ENCODE data around the gene BFSP1. TPM values are rescaled to one million over a fixed set of nuclear protein-coding genes. Genes with fewer than 3 reads are reported as not detected.

Gene BFSP1
- total RNA-seq, 4 donors from 2014 or later: 0.75 to 1.00 (median 0.82) TPM; not detected in 1

GRCh38 chr20:17524560-17524959 is 6.6 kb downstream of the BFSP1 start:
- Histone ChIP-seq H3K9me3 (no peaks in the 10 kb centered on the region), H3K4me1 (no peaks in the 10 kb centered on the region), H3K36me3 (no peaks in the 10 kb centered on the region), H3K27me3 (no peaks in the 10 kb centered on the region), H3K4me3 (no peak overlapping the region), H3K27ac (no peak overlapping the region)
- TF ChIP-seq EP300 (IDR thresholded peaks at IDR 0.05; ENCODE audit: low read depth) (no peak), POLR2A (IDR thresholded peaks at IDR 0.05) (no peak), POLR2AphosphoS5 (IDR thresholded peaks at IDR 0.05) (no peak), CTCF (IDR thresholded peaks at IDR 0.05) (no peak)
- WGBS, 2 donors (ENCODE audit: low coverage in 1 of 2): 80 to 100% methylated on average over 5 to 8 of the region's 8 CpGs
- intact Hi-C loops (cut with DNase I; ENCODE audit: low total_unique reads): no loop called here
- no peak for DNase-seq
- in situ Hi-C loops (cut with MboI; ENCODE audit: low pct_ligation_motif_present in 1 of 4, low pct_unique_long_range_greater_than_20kb in 1 of 4, low sequenced_read_pairs in 3 of 4): loop anchor here (25.0 kb wide), 4 partner anchors 388 to 763 kb away; partner anchors contain the start of gene ZNF133 (in 4 of the 4)

- 85 to 92% methylated on average over 4 to 5 of the region's 5 CpGs for WGBS, 2 donors (ENCODE audit: low coverage in 1 of 2)
- in situ Hi-C loops (cut with MboI; ENCODE audit: low pct_ligation_motif_present in 1 of 4, low pct_unique_long_range_greater_than_20kb in 1 of 4, low sequenced_read_pairs in 3 of 4): loop anchor here (25.0 kb wide), 4 partner anchors 389 to 764 kb away; partner anchors contain the start of gene ZNF133 (in 4 of the 4)
- H3K36me3 ChIP-seq: no peaks in the 10 kb centered on the region
- H3K27ac ChIP-seq: no peak overlapping the region
- TF ChIP-seq POLR2A (IDR thresholded peaks at IDR 0.05) (no peak), EP300 (IDR thresholded peaks at IDR 0.05; ENCODE audit: low read depth) (no peak), CTCF (IDR thresholded peaks at IDR 0.05) (no peak), POLR2AphosphoS5 (IDR thresholded peaks at IDR 0.05) (no peak)
- no peak overlapping the region for H3K4me3 ChIP-seq
- no peak for DNase-seq
- H3K27me3 ChIP-seq: no peaks in the 10 kb centered on the region
- H3K4me1 ChIP-seq: no peaks in the 10 kb centered on the region
- H3K9me3 ChIP-seq: no peaks in the 10 kb centered on the region
- intact Hi-C loops (cut with DNase I; ENCODE audit: low total_unique reads): no loop called here
These were observed 7.9 kb downstream of the BFSP1 start for GRCh38 chr20:17523326-17523725.

GRCh38 chr20:17522528-17522927 is 8.7 kb downstream of the BFSP1 start:
- in situ Hi-C loops (cut with MboI; ENCODE audit: low pct_ligation_motif_present in 1 of 4, low pct_unique_long_range_greater_than_20kb in 1 of 4, low sequenced_read_pairs in 3 of 4): loop anchor here (25.0 kb wide), 4 partner anchors 390 to 765 kb away; partner anchors contain the start of gene ZNF133 (in 4 of the 4)
- Histone ChIP-seq H3K9me3 (no peaks in the 10 kb centered on the region), H3K4me1 (no peaks in the 10 kb centered on the region), H3K27ac (no peak overlapping the region), H3K27me3 (no peaks in the 10 kb centered on the region), H3K36me3 (no peaks in the 10 kb centered on the region), H3K4me3 (no peak overlapping the region)
- 83 to 89% methylated on average over 1 to 3 of the region's 3 CpGs for WGBS, 2 donors (ENCODE audit: low coverage in 1 of 2)
- TF ChIP-seq CTCF (IDR thresholded peaks at IDR 0.05) (no peak), POLR2AphosphoS5 (IDR thresholded peaks at IDR 0.05) (no peak), POLR2A (IDR thresholded peaks at IDR 0.05) (no peak), EP300 (IDR thresholded peaks at IDR 0.05; ENCODE audit: low read depth) (no peak)
- no peak for DNase-seq
- intact Hi-C loops (cut with DNase I; ENCODE audit: low total_unique reads): no loop called here

- H3K27me3 ChIP-seq: no peaks in the 10 kb centered on the region
- TF ChIP-seq CTCF (IDR thresholded peaks at IDR 0.05) (no peak), POLR2A (IDR thresholded peaks at IDR 0.05) (no peak), EP300 (IDR thresholded peaks at IDR 0.05; ENCODE audit: low read depth) (no peak), POLR2AphosphoS5 (IDR thresholded peaks at IDR 0.05) (no peak)
- intact Hi-C loops (cut with DNase I; ENCODE audit: low total_unique reads) (no loop called here), in situ Hi-C loops (cut with MboI; ENCODE audit: low pct_ligation_motif_present in 1 of 4, low pct_unique_long_range_greater_than_20kb in 1 of 4, low sequenced_read_pairs in 3 of 4) (loop anchor here (25.0 kb wide), 4 partner anchors 392 to 767 kb away; partner anchors contain the start of gene ZNF133 (in 4 of the 4))
- H3K27ac ChIP-seq: no peak overlapping the region
- H3K4me3 ChIP-seq: no peak overlapping the region
- H3K36me3 ChIP-seq: no peaks in the 10 kb centered on the region
- no peaks in the 10 kb centered on the region for H3K9me3 ChIP-seq
- no peak for DNase-seq
- 63 to 66% methylated on average over 3 of the region's 3 CpGs for WGBS, 2 donors (ENCODE audit: low coverage in 1 of 2)
- H3K4me1 ChIP-seq: no peaks in the 10 kb centered on the region
These were observed 10.6 kb downstream of the BFSP1 start for GRCh38 chr20:17520583-17520982.
